SK-N-SH treated with all-trans-retinoic acid at 6 μM for 48 hours (cell line): Measurements from ENCODE around the gene MEIOC.
A peak's percentile ranks its signal among the peaks of the same experiment; 100 is the strongest.

Experiments used
- ATAC-seq: fragments of 200-7000 bp; cut with Tn5 transposase; 3 replicates; pipeline ENCODE4 v1.9.1; 2020; ENCODE audit warnings: mild to moderate bottlenecking, moderate library complexity
- ARNTL ChIP-seq: fragments of 450-650 bp; formaldehyde crosslinking; IDR thresholded peaks from 2 replicates; pipeline ENCODE4 v1.5.0; 2020; ENCODE audit warnings: low read depth, mild to moderate bottlenecking, moderate library complexity, borderline replicate concordance
- BACH2 ChIP-seq: fragments of 250-450 bp; sonication (Bioruptor Pico); IDR thresholded peaks from 2 replicates; pipeline ENCODE4 v1.9.0; 2021; ENCODE audit warnings: mild to moderate bottlenecking, borderline replicate concordance
- CSDC2 ChIP-seq: fragments of 250-450 bp; sonication (Bioruptor Pico); IDR thresholded peaks from 2 replicates; pipeline ENCODE4 v1.5.0; 2020; ENCODE audit warnings: mild to moderate bottlenecking, moderate library complexity
- ESRRG ChIP-seq: fragments of 250-450 bp; sonication (Bioruptor Pico); IDR thresholded peaks from 2 replicates; pipeline ENCODE4 v1.6.1; 2021; ENCODE audit warnings: mild to moderate bottlenecking
- GLIS3 ChIP-seq: fragments of 250-450 bp; sonication (Bioruptor Pico); IDR thresholded peaks from 2 replicates; pipeline ENCODE4 v1.5.0; 2020; ENCODE audit warnings: mild to moderate bottlenecking, moderate library complexity
- ISL1 ChIP-seq: fragments of 250-450 bp; sonication (Bioruptor Pico); IDR thresholded peaks from 2 replicates; pipeline ENCODE4 v2.1.2; 2022; ENCODE audit warnings: mild to moderate bottlenecking, moderate library complexity
- OSR1 ChIP-seq: fragments of 250-450 bp; sonication (Bioruptor Pico); IDR thresholded peaks from 2 replicates; pipeline ENCODE4 v1.8.0; 2022; ENCODE audit warnings: moderate library complexity, mild to moderate bottlenecking, inconsistent platforms
- PATZ1 ChIP-seq: fragments of 250-450 bp; sonication (Bioruptor Pico); IDR thresholded peaks from 2 replicates; pipeline ENCODE4 v1.8.0; 2020; ENCODE audit warnings: mild to moderate bottlenecking, moderate library complexity, borderline replicate concordance
- POU6F1 ChIP-seq: fragments of 250-450 bp; sonication (Bioruptor Pico); IDR thresholded peaks from 2 replicates; pipeline ENCODE4 v1.8.0; 2021; ENCODE audit warnings: low read depth, mild to moderate bottlenecking, moderate library complexity, borderline replicate concordance
- PPARA ChIP-seq: fragments of 250-450 bp; sonication (Bioruptor Pico); IDR thresholded peaks from 2 replicates; pipeline ENCODE4 v1.5.0; 2020; ENCODE audit warnings: mild to moderate bottlenecking, borderline replicate concordance
- RARB ChIP-seq: fragments of 250-450 bp; sonication (Bioruptor Pico); IDR thresholded peaks from 2 replicates; pipeline ENCODE4 v1.8.0; 2021; ENCODE audit warnings: mild to moderate bottlenecking, moderate library complexity
- SNAI2 ChIP-seq: fragments of 250-450 bp; sonication (Bioruptor Pico); IDR thresholded peaks from 2 replicates; pipeline ENCODE4 v1.5.0; 2020; ENCODE audit warnings: mild to moderate bottlenecking, moderate library complexity
- TCF4 ChIP-seq: fragments of 250-450 bp; sonication (Bioruptor Pico); IDR thresholded peaks from 2 replicates; pipeline ENCODE4 v1.8.0; 2021; ENCODE audit warnings: mild to moderate bottlenecking, moderate library complexity, borderline replicate concordance
- TOX ChIP-seq: fragments of 250-450 bp; sonication (Bioruptor Pico); IDR thresholded peaks from 2 replicates; pipeline ENCODE4 v1.8.0; 2021; ENCODE audit warnings: mild to moderate bottlenecking, moderate library complexity, borderline replicate concordance
- ZFP30 ChIP-seq: fragments of 450-650 bp; formaldehyde crosslinking; IDR thresholded peaks from 2 replicates; pipeline ENCODE4 v1.5.0; 2022; ENCODE audit warnings: mild to moderate bottlenecking, moderate library complexity
- ZNF565 ChIP-seq: fragments of 450-650 bp; formaldehyde crosslinking; conservative IDR thresholded peaks from 2 replicates; pipeline ENCODE4 v1.5.0; 2020; ENCODE audit warnings: low read depth, mild to moderate bottlenecking, moderate library complexity
- ZNF70 ChIP-seq: fragments of 450-650 bp; formaldehyde crosslinking; IDR thresholded peaks from 2 replicates; pipeline ENCODE4 v1.5.0; 2020; ENCODE audit warnings: mild to moderate bottlenecking, moderate library complexity
- ZNF8 ChIP-seq: fragments of 450-650 bp; formaldehyde crosslinking; IDR thresholded peaks from 2 replicates; pipeline ENCODE4 v1.5.0; 2020; ENCODE audit warnings: mild to moderate bottlenecking, moderate library complexity
- TF ChIP-seq, protein P1 (sequence below): fragments of 250-450 bp; sonication (Bioruptor Pico); IDR thresholded peaks from 2 replicates; pipeline ENCODE4 v1.5.1; 2020; ENCODE audit warnings: low read depth, mild to moderate bottlenecking, moderate library complexity
- TF ChIP-seq, protein P2 (sequence below): fragments of 250-450 bp; sonication (Bioruptor Pico); IDR thresholded peaks from 2 replicates; pipeline ENCODE4 v1.5.1; 2021; ENCODE audit warnings: mild to moderate bottlenecking, moderate library complexity

The MEIOC gene

GRCh38 chr17:44655983-44656710, at the start of gene MEIOC:
TSS of gene MEIOC (plus strand) at chr17:44656468. CDS start at chr17:44656614, 146 bp downstream.
- ATAC-seq: peak; percentile 93
- TF ChIP-seq POU6F1 (CRISPR knock-in tag) (no peak), SNAI2 (no peak), RARB (CRISPR knock-in tag) (no peak), ISL1 (CRISPR knock-in tag) (no peak), ZNF8 (CRISPR knock-in tag) (no peak), TOX (CRISPR knock-in tag) (no peak)
- TF ChIP-seq, protein P1, sequence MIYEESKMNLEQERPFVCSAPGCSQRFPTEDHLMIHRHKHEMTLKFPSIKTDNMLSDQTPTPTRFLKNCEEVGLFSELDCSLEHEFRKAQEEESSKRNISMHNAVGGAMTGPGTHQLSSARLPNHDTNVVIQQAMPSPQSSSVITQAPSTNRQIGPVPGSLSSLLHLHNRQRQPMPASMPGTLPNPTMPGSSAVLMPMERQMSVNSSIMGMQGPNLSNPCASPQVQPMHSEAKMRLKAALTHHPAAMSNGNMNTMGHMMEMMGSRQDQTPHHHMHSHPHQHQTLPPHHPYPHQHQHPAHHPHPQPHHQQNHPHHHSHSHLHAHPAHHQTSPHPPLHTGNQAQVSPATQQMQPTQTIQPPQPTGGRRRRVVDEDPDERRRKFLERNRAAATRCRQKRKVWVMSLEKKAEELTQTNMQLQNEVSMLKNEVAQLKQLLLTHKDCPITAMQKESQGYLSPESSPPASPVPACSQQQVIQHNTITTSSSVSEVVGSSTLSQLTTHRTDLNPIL: no peak

DNA sequence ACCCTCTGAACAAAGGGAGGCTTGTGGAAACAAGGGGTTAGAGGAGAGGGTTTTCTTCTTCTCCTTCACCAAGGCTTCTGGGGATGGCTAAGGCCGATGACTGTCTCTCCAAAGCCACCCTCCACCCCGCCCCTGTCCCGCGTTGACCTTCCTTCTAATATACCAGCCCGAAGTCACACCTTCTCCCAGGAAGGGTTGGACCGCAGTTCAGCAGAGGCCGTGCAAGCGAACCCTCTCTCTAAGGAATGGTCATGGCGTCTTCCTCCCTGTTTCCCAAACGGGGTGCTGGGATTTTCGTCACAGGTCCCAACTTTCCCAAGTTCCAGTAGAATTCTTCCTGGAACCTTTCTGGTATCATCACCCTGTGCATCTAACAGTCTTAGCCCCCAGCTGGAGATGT, 49.6 kb upstream of the MEIOC start:
- ATAC-seq: no peak
- TF ChIP-seq, protein P1: no peak
- TF ChIP-seq ARNTL (no peak), PPARA (CRISPR knock-in tag) (no peak), ZFP30 (CRISPR knock-in tag) (no peak), ISL1 (CRISPR knock-in tag) (no peak), ESRRG (CRISPR knock-in tag) (no peak), PATZ1 (CRISPR knock-in tag) (no peak), CSDC2 (no peak), ZNF8 (CRISPR knock-in tag) (no peak), RARB (CRISPR knock-in tag) (no peak), GLIS3 (no peak), POU6F1 (CRISPR knock-in tag) (no peak), SNAI2 (no peak), TCF4 (CRISPR knock-in tag) (no peak), BACH2 (CRISPR knock-in tag) (no peak), OSR1 (CRISPR knock-in tag) (no peak)
- TF ChIP-seq, protein P2, sequence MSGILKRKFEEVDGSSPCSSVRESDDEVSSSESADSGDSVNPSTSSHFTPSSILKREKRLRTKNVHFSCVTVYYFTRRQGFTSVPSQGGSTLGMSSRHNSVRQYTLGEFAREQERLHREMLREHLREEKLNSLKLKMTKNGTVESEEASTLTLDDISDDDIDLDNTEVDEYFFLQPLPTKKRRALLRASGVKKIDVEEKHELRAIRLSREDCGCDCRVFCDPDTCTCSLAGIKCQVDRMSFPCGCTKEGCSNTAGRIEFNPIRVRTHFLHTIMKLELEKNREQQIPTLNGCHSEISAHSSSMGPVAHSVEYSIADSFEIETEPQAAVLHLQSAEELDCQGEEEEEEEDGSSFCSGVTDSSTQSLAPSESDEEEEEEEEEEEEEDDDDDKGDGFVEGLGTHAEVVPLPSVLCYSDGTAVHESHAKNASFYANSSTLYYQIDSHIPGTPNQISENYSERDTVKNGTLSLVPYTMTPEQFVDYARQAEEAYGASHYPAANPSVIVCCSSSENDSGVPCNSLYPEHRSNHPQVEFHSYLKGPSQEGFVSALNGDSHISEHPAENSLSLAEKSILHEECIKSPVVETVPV (CRISPR knock-in tag): no peak

GRCh38 chr17:44607836-44608690, 48.2 kb upstream of the MEIOC start:
- TF ChIP-seq PATZ1 (CRISPR knock-in tag): peak; percentile 74; the same call in 1 of the 2 replicates
- TF ChIP-seq GLIS3: no peak
- TF ChIP-seq TCF4 (CRISPR knock-in tag): peak; percentile 87
- TF ChIP-seq ISL1 (CRISPR knock-in tag): no peak
- TF ChIP-seq, protein P1: no peak
- no peak for TF ChIP-seq ZNF70 (CRISPR knock-in tag)
- TF ChIP-seq ZNF565 (CRISPR knock-in tag): no peak
- peak; percentile 97 for ATAC-seq
